Activated T-helper 1 cell treated with anti-CD3 and anti-CD28 coated beads, Interleukin-2, amount 50 U/mL, for 16 hours (primary cell): Measurements from ENCODE around the gene NBPF15.
"Not testable (repeated sequence)": the region's sequence is repeated elsewhere in the genome, so short reads cannot be mapped to it uniquely, and the experiment has no call there.

ENCODE experiments used
- DNase-seq, 2 donors: peaks; one replicate each; pipeline ENCODE4 v3.0.0-alpha.2; 2020; ENCODE audit warnings: low read depth in 1 of 2, low spot score in 1 of 2

NBPF15 gene, protein sequence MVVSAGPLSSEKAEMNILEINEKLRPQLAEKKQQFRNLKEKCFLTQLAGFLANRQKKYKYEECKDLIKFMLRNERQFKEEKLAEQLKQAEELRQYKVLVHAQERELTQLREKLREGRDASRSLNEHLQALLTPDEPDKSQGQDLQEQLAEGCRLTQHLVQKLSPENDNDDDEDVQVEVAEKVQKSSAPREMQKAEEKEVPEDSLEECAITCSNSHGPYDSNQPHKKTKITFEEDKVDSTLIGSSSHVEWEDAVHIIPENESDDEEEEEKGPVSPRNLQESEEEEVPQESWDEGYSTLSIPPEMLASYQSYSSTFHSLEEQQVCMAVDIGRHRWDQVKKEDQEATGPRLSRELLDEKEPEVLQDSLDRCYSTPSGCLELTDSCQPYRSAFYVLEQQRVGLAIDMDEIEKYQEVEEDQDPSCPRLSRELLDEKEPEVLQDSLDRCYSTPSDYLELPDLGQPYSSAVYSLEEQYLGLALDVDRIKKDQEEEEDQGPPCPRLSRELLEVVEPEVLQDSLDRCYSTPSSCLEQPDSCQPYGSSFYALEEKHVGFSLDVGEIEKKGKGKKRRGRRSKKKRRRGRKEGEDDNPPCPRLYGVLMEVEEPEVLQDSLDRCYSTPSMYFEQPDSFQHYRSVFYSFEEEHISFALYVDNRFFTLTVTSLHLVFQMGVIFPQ

DNA sequence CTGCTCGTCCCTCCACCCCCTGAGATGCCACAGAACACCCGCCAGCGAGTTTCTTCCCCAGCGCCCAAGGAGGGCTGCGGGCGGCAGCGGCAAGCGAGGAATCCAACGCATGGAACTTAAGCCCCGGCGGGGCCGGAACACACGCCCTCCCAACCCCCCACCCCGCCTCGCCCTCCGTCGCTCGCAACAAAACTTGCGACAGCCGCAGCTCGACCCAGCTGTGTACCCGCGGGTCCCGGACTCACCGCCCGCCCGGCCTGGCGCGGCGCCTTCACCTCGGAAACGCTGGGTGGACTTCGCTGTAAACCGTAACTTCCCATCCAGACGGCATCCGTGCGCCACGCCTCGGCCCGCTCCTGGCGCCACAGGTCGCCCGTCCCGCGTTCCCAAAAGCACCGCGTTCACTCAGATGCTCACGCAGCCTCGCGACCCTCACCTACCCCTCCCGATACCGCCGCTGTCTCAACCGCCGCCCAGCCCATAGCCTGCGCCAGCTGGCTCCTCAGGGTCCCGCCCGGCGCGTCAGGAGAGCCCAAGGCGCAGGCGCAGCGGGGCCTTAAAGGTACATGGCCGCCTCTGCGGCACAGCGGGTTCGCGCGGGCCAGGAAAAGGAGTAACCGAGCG is at the start of gene NBPF15:
Gene NBPF15, minus strand, starts transcription at position 534 of the 624 bp plus-strand sequence. CDS start 21,666 bp downstream, outside the sequence.
- peak; percentile 22 to 36 for DNase-seq

DNA sequence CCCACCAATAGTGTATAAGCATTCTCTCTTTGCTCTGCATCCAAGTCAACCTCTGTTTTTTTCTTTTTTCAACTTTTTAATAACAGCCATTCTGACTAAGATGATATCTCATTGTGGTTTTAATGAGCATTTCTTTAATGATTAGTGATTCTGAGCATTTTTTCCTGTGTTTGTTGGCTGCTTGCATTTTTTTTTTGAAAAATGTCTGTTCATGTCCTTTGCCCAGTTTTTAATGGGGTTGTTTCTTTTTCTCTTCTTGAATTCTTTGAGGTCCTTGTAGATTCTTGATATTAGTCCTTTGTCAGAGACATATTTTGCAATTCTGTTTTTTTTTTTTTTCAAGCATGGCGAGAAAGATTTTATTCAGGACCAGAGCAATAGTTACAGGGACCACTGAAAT is 35.0 kb upstream of the NBPF15 start:
- not testable (repeated sequence) for DNase-seq

DNA sequence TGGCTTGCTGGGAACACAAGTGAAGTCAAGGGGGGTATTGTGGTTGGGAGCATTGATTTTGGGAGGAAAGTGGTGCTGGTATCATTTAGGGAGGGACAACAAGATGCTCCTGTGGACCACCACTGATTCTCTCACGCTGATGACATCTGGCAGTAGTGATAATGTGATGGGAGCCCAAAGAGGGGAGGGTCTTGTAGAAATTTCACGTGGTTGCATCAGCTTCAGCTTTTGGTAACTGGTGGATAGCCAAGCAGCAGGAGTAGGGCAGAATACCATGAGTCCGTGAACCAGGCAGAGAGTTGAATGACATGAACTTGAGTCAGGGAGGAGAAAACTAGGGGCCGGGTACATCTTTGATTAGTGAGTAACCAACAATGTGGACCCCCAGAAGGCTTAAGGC is 32.7 kb upstream of the NBPF15 start:
- not testable (repeated sequence) for DNase-seq

DNA sequence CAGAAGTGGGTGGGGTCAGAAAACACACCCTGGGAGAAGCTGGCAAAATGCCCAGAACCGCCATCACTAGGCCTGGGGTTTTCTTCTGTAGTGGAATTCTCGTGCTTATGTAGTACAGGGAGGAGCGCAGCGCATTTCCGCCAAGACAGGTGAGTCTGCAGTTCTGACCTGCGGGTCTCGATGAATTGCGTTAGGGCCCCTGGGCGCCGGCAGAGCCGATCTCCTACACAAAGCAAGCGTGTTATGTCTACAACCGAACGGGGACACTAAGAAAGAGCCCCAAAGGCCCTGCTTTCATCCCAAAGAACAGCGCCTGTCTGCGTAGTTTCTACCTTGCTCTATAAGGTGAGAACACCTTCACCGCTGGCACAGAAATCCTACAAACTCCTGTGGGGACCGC is 28.9 kb upstream of the NBPF15 start:
- not testable (repeated sequence) for DNase-seq

DNA sequence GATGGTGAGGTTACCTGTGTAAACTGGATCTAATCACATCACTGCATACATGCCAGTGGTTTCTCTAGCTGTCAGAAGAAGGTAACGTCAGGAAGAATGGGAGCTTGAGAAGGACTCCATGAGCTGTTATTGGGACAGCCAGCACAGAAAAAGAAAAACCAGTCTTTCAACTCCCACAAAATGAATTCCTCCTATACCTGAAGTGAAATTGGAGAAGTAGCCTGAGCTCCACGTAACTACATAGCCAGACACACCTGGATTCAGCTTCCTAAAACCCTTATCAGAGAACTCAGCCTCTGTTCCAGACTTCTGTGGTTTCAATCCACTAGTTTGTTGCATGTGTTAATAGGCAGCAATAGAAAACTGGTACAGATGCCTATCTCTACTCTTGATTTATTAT is 25.5 kb upstream of the NBPF15 start:
- not testable (repeated sequence) for DNase-seq

DNA sequence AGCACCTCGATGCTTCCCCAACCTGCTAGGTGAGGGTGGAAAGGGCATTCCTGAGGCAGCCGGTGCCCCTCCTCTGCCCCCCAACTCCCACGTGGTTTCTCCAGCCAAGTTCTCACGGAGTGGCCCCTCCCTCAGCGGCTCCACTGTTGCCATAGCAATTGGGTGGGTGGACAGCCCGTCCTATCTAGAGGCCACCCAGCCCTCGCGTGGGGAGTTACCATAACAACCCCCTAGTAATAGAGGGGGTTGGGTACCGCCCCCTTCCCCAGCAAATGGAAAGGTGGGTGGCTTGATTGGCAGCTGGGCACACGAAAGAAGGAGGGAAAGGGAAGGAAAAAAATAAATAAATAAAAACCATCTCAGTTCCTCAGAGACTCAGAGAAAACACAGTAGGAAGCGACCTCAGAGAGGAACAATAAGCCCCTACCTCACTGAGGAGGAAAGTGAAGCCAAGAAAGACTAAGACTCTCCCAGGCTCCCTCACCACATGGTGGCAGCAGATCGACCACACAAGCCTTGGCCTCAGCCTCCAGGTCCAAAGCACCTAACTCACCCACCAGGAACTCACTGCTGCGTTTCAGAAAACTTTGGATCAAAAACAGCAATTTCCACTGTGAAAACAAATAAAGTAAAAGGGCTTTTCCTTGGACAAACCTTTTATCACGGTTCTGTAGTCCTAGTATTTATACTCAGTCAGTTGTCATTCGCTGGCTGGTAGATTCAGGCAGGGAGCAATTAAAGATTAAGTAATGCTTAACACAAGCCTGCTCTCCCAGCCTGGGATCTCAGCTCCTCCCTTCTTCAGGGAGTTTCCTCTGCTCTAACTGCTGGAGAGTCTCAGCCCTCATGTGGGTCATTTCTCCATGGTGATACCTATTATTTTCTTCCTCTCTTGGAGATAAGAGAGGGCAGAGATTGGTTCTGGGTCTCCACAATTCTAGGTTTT is 23.9 kb upstream of the NBPF15 start:
- DNase-seq = not testable (repeated sequence)

DNA sequence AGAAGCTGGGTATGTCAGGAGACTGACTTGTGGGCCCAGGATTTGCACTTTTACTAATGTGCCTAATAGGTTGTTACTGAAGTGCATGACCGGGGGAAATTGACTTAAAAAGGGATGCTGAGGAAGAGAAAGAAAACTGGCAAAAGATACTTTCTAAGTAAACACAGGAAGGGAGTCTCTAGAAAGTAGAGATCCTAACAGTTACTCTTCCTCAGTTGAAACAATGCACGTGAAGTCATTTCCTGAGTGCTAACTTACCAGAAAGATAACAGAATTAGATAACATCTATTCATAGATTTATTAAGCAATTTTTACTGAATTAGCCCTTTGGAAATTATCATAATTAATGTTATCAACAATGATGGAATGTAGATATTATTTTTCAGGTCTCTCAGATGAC is 12.4 kb upstream of the NBPF15 start:
- not testable (repeated sequence) for DNase-seq

DNA sequence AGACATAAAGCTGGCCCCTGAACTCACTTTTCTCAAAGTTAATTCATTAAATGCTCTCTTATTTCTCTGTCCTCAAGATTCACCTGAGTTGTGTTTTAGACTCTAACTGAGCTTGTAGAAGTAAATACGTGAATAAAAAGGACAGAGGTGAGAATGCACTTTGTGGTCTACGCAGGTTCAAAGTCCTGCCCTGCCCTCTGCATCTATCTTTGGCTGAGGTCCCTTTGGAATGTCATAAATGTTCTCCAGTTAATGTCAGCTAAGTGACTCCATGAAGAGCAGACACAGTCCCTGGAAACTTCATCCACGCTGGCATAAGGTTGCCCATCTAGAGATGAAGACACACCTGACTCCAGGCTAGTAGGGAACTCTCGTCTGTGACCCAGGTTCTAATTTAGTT is 10.0 kb upstream of the NBPF15 start:
- DNase-seq = not testable (repeated sequence)

DNA sequence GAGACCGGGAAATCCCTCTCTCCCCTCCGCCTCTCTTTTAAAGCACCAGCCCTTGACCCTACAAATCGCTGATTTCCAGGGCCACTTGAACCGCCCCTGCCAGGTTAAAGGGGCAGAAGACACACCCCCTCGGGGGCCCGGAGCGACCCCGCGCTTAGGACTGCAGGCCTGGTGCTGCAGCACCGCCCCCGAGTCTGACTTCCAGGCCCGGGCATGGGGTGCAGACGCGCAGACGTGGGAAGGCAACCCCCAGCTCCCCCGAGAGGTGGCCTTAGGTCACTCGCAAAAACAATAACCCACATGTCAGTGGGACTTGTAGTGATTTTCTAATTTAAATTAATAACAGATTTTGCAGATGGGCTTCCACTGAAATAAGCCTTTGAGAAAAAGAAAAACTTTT is 309 bp upstream of the NBPF15 start:
- DNase-seq = not testable (repeated sequence)

DNA sequence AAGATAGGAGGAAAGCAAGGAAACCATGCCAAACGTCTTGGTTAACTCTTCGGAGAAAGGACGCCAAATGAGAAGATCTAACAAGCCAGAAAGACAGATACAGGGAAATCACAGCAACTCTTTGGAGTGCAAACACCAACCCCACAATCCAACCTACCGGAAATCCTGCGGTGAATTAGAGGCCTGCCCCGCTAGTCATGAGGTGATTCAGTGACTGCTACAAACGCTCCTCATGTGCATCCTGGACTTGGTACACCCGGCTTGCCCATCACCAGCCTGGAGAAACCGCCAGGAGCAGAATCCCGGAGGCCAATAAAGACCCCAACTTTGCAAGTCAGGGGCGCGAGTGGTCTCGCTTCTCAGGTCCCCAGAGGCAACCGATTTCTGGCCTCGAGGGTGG is 783 bp downstream of the NBPF15 start:
- DNase-seq = not testable (repeated sequence)

DNA sequence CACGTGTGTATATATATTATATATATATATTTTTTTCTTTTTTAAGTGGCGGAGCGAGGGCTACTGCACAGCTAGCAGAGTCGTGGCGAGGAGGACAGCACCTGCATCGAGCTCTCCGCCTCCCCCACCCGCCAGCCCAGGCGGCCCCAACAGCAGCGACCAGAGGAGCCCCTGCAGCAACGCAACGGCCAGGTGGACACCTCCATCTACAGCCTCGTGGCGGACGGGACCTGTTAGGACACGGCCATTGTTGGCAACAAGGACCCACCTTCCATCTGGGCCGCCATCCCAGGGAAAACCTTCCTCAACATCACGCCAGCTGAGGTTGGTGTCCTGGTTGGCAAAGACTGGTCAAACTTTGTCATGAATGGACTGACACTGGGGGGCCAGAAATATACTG is 19.1 kb downstream of the NBPF15 start:
- not testable (repeated sequence) for DNase-seq

DNA sequence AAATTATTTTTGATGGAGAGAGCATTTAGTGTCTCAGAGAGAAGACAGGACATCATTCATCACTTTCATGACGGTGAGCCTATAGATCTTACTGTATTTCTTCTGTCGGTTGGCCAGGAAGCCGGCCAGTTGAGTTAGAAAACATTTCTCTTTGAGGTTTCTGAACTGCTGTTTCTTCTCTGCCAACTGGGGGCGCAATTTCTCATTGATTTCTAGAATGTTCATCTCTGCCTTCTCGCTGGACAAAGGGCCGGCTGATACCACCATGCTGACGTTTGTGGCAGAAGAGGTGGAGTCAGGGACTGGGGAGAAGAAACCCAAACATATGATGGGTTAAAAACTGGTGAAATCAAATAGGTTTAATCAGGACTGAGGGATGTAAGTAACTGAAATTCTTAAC is 21.7 kb downstream of the NBPF15 start:
- not testable (repeated sequence) for DNase-seq

DNA sequence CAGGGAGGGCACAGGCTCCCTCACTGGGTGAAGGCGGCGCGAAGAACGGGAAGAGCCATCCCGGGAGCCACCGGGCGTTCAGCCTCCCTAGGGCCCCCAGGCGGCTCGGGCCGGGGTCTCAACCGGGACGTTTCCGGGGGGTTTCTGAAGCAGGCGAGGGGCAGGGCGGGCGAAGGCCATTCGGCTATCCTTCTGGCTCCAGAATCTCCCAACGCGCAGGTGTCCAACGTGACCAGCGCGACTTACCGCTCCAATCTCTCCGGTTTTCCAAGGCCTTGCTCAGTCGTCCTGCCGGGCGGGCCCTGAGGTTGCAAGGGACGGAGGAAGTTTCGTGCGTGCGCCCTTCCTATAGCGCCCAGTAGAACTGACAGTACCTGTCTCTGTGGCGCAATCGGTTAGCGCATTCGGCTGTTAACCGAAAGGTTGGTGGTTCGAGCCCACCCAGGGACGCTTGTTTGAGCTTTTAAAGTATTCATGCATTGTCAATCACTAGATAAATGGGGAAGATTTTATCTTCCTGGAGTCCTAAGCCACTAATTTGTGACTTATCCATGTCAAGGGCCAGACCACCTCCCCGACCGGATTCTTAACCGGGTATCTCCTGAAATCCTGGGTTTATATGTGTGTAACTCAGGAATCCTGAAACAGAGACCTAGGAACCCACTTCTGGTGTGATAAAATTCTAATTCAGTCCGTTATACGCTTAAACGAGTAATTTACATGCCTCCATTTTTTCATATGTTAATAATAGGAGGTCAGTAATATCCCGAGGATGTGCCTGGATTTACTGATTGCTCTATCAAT is 42.4 kb downstream of the NBPF15 start:
- peak; percentile 20 to 36 for DNase-seq

DNA sequence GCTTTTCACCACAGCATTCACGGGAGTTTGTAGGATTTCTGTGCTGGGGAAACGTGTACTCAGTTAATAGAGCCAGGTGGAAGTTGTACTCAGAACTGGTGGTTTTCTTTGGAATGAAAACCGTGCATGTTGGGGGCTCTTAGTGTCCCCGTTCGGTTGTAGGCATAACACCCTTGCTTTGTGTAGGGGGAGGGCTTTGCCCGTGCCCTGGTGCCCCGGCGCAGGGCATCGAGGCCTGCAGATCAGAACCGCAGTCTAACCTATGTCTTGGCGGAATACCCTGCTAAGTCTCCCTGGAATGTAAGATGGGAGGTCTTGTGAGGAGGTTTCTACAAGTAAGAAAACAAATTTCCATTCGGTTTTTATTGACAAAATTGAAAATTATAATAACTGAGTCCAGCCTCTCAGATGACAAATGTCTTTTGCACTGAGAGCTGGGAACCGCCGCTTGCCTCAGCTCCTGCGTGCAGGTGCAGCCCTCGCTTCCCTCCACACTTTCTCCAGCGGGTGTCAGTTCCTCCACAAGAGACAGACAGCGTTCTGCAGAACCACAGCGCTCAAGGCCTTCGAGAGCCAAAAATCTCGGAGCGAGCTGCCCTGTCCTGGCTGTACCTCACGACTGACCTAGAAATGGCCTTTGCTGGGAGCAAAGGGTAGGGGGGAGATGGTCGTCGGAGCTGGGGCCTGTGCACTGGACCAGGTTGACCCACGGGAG is 47.9 kb downstream of the NBPF15 start:
- not testable (repeated sequence) for DNase-seq

DNA sequence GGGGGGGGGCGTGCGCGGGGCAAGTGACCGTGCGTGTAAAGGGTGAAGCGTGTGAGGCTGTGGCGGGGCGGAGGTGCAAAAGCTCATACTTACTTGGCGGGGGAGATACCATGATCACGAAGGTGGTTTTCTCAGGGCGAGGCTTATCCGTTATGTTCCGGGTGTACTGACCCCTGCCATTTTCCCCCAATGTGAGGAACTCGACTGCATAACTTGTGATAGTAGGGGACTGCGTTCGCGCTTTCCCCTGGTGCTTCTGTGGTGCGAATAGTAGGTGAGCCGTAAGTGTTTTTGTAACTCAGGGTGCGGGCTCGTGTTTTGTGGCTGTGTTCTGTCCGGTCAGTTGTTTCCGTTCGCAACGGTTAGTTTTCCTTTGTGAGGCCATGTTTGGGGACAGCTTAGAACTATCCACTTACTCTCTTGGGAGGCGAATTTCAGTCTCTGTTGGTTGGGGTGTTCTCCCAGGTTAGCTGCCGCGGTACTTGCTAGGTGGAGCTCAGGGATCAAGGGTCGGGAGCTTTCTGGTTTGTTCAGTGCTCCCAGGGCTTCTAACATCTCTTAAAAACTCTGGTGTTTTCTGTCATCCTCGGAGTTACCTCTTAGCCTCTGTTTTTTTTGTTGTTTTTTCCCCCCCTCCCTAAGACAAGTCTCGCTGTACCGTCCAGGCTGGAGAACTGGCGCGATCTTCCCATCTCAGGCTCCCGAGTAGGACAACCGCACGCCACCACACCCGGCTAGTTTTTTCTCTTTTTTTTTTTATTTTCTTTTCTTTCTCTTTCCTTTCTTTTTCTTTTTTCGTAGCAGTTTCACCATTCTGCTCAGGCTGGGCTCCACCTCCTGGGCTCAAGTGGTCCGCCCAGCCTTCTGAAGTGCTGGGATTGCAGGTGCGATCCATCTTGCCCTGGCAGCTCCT is 48.7 kb downstream of the NBPF15 start:
- DNase-seq = peak; percentile 70 to 80

DNA sequence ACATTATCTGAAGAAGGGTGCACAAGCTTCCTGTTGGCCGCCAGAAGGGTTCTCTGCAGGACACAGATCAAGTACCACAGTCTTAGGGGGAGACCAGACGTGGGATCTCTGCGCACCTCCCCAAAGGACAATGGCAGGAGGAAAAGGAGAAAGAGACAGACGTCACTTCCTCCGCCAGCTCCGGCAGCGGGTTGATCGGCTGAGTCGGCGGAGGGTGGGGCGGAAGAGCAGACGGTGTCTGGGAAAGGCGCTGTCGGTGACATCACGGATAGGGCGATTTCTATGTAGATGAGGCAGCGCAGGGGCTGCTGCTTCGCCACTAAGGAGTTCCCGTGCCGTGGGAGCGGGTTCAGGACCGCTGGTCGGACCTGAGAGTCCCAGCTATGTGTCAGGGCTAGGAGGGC is 49.4 kb downstream of the NBPF15 start:
- DNase-seq = peak; percentile 49 to 62

DNA sequence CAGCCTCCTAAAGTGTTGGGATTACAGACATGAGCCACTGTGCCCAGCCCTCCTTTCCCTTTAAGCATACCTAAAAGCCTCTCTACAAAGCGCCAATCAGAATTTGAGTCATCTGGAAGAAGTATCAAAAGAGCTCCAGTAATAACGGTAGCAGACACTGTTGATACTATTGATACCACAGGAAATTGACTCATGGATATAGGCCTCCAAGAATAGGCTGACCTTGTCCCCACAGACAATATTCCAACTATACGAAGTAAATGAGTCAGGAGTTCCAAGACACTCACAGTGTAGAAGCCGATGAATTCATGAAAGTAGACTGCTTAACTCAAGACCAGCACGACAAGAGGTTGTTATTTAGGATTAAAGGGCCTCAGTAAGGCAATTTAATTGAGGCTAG is 58.7 kb downstream of the NBPF15 start:
- DNase-seq = not testable (repeated sequence)

DNA sequence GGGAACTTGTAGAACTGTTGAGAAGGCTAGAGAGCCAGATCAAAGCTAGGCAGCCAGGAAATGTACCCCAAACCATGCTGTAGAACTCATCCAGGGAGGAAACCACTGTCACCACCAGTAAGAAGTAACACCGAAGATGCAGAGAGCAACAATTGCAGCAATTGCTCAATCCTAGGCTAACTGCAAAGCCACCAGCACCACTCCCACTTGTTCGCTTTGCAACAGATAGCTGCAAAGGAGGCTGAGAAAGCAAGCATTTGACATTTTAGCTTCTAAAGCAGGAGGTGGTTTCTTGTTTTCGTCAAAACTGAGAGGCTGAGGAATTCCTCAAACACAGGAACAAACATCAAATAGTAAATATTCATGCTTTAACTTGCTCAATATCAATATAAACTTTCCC is 89.8 kb downstream of the NBPF15 start:
- not testable (repeated sequence) for DNase-seq
